GM12878 (cell line): ENCODE data around the gene SYNPO. TPM values are rescaled to one million over a fixed set of nuclear protein-coding genes. Genes with fewer than 3 reads are reported as not detected.

Source experiments
- ASH2L ChIP-seq: fragments of 300-600, 200-600 bp; sonication (generic); IDR thresholded peaks from 2 replicates; pipeline ENCODE4 v1.6.1; 2017; ENCODE audit warnings: low read depth, mild to moderate bottlenecking, borderline replicate concordance
- BMI1 ChIP-seq: fragments of 450-650 bp; IDR thresholded peaks from 2 replicates; pipeline ENCODE4 v1.6.1; 2016; ENCODE audit warnings: mild to moderate bottlenecking, moderate library complexity, borderline replicate concordance
- CBX3 ChIP-seq: fragments of 200-600 bp; sonication (generic); IDR thresholded peaks from 2 replicates; pipeline ENCODE4 v1.6.1; 2016; ENCODE audit warnings: low read depth, borderline replicate concordance
- DPF2 ChIP-seq: fragments of 450-650 bp; IDR thresholded peaks from 2 replicates; pipeline ENCODE4 v1.6.1; 2017; ENCODE audit warnings: mild to moderate bottlenecking
- ESRRA ChIP-seq: IDR thresholded peaks from 2 replicates; pipeline ENCODE4 v1.6.1; 2012; ENCODE audit warnings: mild to moderate bottlenecking, low read length, improper control_type of control experiment
- FOXK2 ChIP-seq: fragments of 450-650 bp; IDR thresholded peaks from 2 replicates; pipeline ENCODE4 v1.6.1; 2017; ENCODE audit warnings: mild to moderate bottlenecking, moderate library complexity
- JUND ChIP-seq: IDR thresholded peaks from 2 replicates; pipeline ENCODE4 v1.6.1; 2012; ENCODE audit warnings: low read depth, mild to moderate bottlenecking, low read length, improper control_type of control experiment, moderate library complexity
- MEF2A ChIP-seq: IDR thresholded peaks from 2 replicates; pipeline ENCODE4 v1.6.1; 2011; ENCODE audit warnings: low read depth, mild to moderate bottlenecking, low read length, moderate library complexity; ENCODE audit not compliant: insufficient read depth
- MEF2B ChIP-seq: fragments of 450-650 bp; IDR thresholded peaks from 2 replicates; pipeline ENCODE4 v1.6.1; 2018; ENCODE audit warnings: mild to moderate bottlenecking, moderate library complexity; ENCODE audit not compliant: partially characterized antibody, poor library complexity, severe bottlenecking
- MTA2 ChIP-seq: fragments of 450-650 bp; IDR thresholded peaks from 2 replicates; pipeline ENCODE4 v1.6.1; 2016; ENCODE audit warnings: low read depth, mild to moderate bottlenecking, moderate library complexity
- MYB ChIP-seq: fragments of 150-350 bp; IDR thresholded peaks from 2 replicates; pipeline ENCODE4 v1.6.1; 2014; ENCODE audit warnings: mild to moderate bottlenecking, low read depth, low read length, borderline replicate concordance
- NBN ChIP-seq: fragments of 450-650 bp; IDR thresholded peaks from 2 replicates; pipeline ENCODE4 v1.6.1; 2016
- NFIC ChIP-seq: IDR thresholded peaks from 2 replicates; pipeline ENCODE4 v1.6.1; 2012; ENCODE audit warnings: low read depth, mild to moderate bottlenecking, inconsistent platforms, low read length, moderate library complexity
- NFXL1 ChIP-seq: fragments of 450-650 bp; IDR thresholded peaks from 2 replicates; pipeline ENCODE4 v1.6.1; 2017; ENCODE audit warnings: antibody characterized with exemption, mild to moderate bottlenecking, borderline replicate concordance
- SMARCA5 ChIP-seq: fragments of 450-650 bp; IDR thresholded peaks from 2 replicates; pipeline ENCODE4 v1.6.1; 2017; ENCODE audit warnings: mild to moderate bottlenecking
- ZNF384 ChIP-seq: IDR thresholded peaks from 2 replicates; pipeline ENCODE4 v1.6.1; 2012; ENCODE audit warnings: low read depth, mild to moderate bottlenecking, low read length, improper control_type of control experiment, borderline replicate concordance
- polyA plus RNA-seq, 11 experiments: library from polyadenylated mRNA; depleted of rRNA in 4 of 11; unstranded in 6 of 11; stranded (reverse) in 5 of 11; fragments of >200 nt; fragmentation: Nextera tagmentation in 4 of 11; fragmentation: Illumina TruSeq in 1 of 11; extraction: Ambion mirVana in 4 of 11; extraction: Trizol in 1 of 11; gene quantifications; 1 replicate in 1 of 11; 2 replicates in 10 of 11; pipeline versions ENCODE4 v1.2.1 to v1.2.3, GENCODE V29; 2011 to 2016; ENCODE audit warnings: inconsistent platforms in 2 of 11, missing spikeins in 2 of 11, low read depth in 1 of 11
- total RNA-seq, 4 experiments: library from RNA; depleted of rRNA in 3 of 4; stranded (reverse); fragments of >200 nt in 3 of 4; fragmentation: Illumina TruSeq in 1 of 4; extraction: Trizol in 1 of 4; gene quantifications; 2 replicates each; pipeline versions ENCODE4 v1.2.1 to v1.2.3, GENCODE V29; 2013 to 2021
- TF ChIP-seq, protein P1 (sequence below): IDR thresholded peaks from 2 replicates; pipeline ENCODE4 v1.6.1; 2012; ENCODE audit warnings: mild to moderate bottlenecking, low read depth, low read length
- TF ChIP-seq, protein P2 (sequence below): fragments of 150-350 bp; IDR thresholded peaks from 2 replicates; pipeline ENCODE4 v1.6.1; 2016; ENCODE audit warnings: low read depth, low read length
- TF ChIP-seq, protein P3 (sequence below): fragments of 450-650 bp; IDR thresholded peaks from 2 replicates; pipeline ENCODE4 v1.6.1; 2014; ENCODE audit warnings: mild to moderate bottlenecking
- TF ChIP-seq, protein P4 (sequence below): fragments of 450-650 bp; IDR thresholded peaks from 2 replicates; pipeline ENCODE4 v1.6.1; 2016; ENCODE audit warnings: mild to moderate bottlenecking

SYNPO gene
- total and polyA plus RNA-seq, 10 of the 15 experiments (the other 5 are each of a cell fraction or from before 2014, with no cell fraction given): 0.77 to 21.0 (median 3.9) TPM

DNA sequence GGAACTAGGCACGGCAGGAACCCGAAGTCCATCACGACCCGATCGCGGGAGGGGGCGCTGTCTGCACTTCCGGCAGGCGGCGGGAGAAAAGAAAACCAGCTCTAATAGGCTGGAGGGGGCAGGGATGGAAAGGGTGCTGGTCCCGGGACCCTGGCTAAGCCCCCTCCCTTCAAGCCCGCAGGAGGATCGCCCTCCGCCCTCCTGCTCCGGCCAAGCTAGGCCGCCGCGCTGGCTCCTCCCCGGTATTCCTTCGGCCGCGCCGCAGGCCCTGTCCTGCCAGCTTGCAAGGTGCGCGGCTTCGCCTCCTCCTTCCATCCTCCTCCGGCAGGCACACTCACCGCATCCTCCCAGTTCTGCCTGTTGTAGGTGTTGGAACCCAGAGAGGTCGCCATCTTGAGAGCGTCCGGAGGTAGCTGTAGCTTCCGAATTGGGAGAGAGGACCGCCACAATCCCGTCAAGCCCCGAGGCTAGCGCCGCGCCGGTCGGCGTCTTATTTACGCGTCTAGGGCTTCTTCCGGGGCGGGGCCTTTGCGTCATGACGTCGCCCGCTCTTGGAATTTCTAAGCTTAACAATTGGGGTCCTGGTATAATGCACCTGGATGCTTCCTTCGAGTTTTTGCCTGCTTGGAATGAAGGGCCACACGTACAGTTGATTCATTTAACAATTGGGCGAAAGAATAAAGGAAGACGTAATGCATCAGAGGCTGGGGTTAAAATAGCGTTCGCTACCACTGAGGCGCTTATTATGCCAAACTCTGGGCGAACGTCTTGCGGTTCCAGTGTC, 60.3 kb downstream of the SYNPO start, which contains the start of gene RBM22 (continued):
- peak; percentile 18 for TF ChIP-seq MEF2B
- peak; percentile 90 for TF ChIP-seq SMARCA5
- TF ChIP-seq, protein P1, sequence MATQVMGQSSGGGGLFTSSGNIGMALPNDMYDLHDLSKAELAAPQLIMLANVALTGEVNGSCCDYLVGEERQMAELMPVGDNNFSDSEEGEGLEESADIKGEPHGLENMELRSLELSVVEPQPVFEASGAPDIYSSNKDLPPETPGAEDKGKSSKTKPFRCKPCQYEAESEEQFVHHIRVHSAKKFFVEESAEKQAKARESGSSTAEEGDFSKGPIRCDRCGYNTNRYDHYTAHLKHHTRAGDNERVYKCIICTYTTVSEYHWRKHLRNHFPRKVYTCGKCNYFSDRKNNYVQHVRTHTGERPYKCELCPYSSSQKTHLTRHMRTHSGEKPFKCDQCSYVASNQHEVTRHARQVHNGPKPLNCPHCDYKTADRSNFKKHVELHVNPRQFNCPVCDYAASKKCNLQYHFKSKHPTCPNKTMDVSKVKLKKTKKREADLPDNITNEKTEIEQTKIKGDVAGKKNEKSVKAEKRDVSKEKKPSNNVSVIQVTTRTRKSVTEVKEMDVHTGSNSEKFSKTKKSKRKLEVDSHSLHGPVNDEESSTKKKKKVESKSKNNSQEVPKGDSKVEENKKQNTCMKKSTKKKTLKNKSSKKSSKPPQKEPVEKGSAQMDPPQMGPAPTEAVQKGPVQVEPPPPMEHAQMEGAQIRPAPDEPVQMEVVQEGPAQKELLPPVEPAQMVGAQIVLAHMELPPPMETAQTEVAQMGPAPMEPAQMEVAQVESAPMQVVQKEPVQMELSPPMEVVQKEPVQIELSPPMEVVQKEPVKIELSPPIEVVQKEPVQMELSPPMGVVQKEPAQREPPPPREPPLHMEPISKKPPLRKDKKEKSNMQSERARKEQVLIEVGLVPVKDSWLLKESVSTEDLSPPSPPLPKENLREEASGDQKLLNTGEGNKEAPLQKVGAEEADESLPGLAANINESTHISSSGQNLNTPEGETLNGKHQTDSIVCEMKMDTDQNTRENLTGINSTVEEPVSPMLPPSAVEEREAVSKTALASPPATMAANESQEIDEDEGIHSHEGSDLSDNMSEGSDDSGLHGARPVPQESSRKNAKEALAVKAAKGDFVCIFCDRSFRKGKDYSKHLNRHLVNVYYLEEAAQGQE: no peak
- peak; percentile 61; the same call in 1 of the 2 replicates for TF ChIP-seq DPF2
- TF ChIP-seq, protein P2, sequence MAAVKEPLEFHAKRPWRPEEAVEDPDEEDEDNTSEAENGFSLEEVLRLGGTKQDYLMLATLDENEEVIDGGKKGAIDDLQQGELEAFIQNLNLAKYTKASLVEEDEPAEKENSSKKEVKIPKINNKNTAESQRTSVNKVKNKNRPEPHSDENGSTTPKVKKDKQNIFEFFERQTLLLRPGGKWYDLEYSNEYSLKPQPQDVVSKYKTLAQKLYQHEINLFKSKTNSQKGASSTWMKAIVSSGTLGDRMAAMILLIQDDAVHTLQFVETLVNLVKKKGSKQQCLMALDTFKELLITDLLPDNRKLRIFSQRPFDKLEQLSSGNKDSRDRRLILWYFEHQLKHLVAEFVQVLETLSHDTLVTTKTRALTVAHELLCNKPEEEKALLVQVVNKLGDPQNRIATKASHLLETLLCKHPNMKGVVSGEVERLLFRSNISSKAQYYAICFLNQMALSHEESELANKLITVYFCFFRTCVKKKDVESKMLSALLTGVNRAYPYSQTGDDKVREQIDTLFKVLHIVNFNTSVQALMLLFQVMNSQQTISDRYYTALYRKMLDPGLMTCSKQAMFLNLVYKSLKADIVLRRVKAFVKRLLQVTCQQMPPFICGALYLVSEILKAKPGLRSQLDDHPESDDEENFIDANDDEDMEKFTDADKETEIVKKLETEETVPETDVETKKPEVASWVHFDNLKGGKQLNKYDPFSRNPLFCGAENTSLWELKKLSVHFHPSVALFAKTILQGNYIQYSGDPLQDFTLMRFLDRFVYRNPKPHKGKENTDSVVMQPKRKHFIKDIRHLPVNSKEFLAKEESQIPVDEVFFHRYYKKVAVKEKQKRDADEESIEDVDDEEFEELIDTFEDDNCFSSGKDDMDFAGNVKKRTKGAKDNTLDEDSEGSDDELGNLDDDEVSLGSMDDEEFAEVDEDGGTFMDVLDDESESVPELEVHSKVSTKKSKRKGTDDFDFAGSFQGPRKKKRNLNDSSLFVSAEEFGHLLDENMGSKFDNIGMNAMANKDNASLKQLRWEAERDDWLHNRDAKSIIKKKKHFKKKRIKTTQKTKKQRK: no peak
- TF ChIP-seq CBX3: no peak
- no peak for TF ChIP-seq ZNF384
- TF ChIP-seq MYB: no peak
- no peak for TF ChIP-seq ESRRA
- TF ChIP-seq MTA2: no peak
- peak; percentile 64 for TF ChIP-seq FOXK2
- no peak; the same call in 1 of the 2 replicates for TF ChIP-seq NFIC
- TF ChIP-seq, protein P3, sequence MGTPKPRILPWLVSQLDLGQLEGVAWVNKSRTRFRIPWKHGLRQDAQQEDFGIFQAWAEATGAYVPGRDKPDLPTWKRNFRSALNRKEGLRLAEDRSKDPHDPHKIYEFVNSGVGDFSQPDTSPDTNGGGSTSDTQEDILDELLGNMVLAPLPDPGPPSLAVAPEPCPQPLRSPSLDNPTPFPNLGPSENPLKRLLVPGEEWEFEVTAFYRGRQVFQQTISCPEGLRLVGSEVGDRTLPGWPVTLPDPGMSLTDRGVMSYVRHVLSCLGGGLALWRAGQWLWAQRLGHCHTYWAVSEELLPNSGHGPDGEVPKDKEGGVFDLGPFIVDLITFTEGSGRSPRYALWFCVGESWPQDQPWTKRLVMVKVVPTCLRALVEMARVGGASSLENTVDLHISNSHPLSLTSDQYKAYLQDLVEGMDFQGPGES: 0 out of 2 replicates have a peak, but pooled peaks have one; percentile 37
- TF ChIP-seq, protein P4, sequence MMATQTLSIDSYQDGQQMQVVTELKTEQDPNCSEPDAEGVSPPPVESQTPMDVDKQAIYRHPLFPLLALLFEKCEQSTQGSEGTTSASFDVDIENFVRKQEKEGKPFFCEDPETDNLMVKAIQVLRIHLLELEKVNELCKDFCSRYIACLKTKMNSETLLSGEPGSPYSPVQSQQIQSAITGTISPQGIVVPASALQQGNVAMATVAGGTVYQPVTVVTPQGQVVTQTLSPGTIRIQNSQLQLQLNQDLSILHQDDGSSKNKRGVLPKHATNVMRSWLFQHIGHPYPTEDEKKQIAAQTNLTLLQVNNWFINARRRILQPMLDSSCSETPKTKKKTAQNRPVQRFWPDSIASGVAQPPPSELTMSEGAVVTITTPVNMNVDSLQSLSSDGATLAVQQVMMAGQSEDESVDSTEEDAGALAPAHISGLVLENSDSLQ: peak; percentile 31; the same call in 1 of the 2 replicates
- no peak for TF ChIP-seq NFXL1
- TF ChIP-seq MEF2A: 0 out of 2 replicates have a peak, but pooled peaks have one; percentile 40
- 0 out of 2 replicates have a peak, but pooled peaks have one; percentile 72 for TF ChIP-seq ASH2L
- no peak for TF ChIP-seq BMI1
- peak; percentile 82; the same call in 1 of the 2 replicates for TF ChIP-seq NBN
- TF ChIP-seq JUND: no peak
